GM12864 (cell line): Measurements from ENCODE around the gene RAB7A.

ENCODE experiments used
- DNase-seq: peaks from one replicate; pipeline ENCODE4 v3.0.0-alpha.2; 2011; ENCODE audit warnings: low read depth
- H3K4me3 ChIP-seq: 2 replicates; pipeline ENCODE4 v1.5.1; 2011; ENCODE audit warnings: mild to moderate bottlenecking, low read depth, low read length, control low read depth
- CTCF ChIP-seq: IDR thresholded peaks from 2 replicates; pipeline ENCODE4 v1.5.1; 2011; ENCODE audit warnings: low read depth, mild to moderate bottlenecking, moderate library complexity, low read length, control low read depth, inconsistent platforms; ENCODE audit errors: missing control alignments

The RAB7A gene

DNA sequence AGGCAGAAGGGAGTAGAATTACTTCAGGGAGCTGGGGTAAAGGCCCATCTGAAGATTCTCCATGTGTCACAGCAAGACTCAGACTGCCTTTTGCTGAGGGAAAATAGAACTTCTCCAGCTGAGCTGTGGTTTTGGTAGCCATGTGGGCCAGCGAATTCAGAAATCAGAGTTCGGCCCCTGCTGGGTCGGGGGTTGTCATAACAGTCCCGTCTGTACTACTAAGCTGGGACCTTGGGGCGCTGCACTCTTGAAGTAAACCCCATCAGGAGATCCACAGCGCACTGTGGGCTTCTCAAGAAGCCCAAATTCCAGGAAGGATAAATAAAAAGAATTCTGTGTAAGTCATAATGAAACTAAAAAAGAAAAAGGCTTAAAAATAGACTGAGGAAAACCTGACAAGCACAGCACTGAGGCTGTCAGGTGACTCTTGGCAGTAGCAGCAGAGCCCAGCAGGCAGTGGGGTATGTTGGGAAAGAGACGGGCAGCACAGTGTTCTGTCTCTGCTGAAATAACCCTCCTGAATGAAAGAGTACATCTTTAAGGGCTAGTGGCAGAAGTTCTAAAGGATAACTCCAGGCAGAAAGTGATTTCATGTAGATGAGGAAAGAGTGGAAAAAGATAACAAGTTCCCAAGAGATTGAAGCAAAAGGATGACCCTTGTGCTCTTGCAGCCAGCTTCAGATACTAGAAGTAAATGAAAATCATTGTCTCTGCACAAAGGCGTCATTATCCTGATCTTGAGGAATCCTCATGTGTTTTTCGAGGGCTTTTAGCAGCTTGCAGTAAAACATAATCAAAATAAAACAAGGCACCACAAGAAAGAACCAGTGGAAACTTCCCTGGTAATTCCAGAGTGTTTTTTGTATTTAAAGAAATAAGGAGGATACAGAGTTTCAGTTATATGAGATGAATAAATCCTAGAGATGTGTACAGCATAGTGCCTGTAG lies 74.5 kb downstream of the RAB7A start:
- TF ChIP-seq CTCF = no peak
- no peak overlapping the region for H3K4me3 ChIP-seq
- DNase-seq = no peak

- no peak for DNase-seq
- no peak overlapping the region for H3K4me3 ChIP-seq
- no peak for TF ChIP-seq CTCF
Measured at GRCh38 chr3:128801779-128802380, 75.9 kb downstream of the RAB7A start.

- H3K4me3 ChIP-seq = no peak overlapping the region
- DNase-seq = no peak
- TF ChIP-seq CTCF = no peak
Measured at GRCh38 chr3:128803307-128803706, 77.3 kb downstream of the RAB7A start.

- H3K4me3 ChIP-seq = no peak overlapping the region; the same call in 1 of the 2 replicates
- TF ChIP-seq CTCF = no peak
- DNase-seq = peak; percentile 79
Measured at GRCh38 chr3:128804017-128804810, 78.2 kb downstream of the RAB7A start.

GRCh38 chr3:128804811-128805155 lies 78.8 kb downstream of the RAB7A start:
- TF ChIP-seq CTCF = no peak

DNA sequence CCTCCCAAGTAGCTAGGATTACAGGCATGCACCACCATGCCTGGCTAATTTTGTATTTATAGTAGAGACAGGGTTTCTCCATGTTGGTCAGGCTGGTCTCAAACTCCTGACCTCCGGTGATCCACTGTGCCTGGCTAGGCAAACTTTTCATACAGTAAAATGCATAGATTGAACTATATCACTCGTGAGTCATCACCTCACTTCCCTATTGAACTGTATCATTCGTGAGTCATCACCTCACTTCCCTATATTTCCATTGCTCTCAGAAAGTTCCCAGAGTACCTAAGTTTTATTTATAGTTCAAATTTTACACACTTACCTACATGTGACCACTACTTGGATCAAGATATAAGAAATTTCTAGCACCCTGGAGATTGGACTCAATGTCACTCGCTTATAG lies 79.8 kb downstream of the RAB7A start:
- no peak overlapping the region for H3K4me3 ChIP-seq
- TF ChIP-seq CTCF = no peak
- DNase-seq = no peak

More at GRCh38 chr3:128804811-128805155, 78.8 kb downstream of the RAB7A start:
- H3K4me3 ChIP-seq = no peak overlapping the region
- no peak for DNase-seq
